ENCODE data around the gene UBR4.

- TF ChIP-seq POLR2A (IDR thresholded peaks at IDR 0.05) = no peak
- TF ChIP-seq, protein P1, sequence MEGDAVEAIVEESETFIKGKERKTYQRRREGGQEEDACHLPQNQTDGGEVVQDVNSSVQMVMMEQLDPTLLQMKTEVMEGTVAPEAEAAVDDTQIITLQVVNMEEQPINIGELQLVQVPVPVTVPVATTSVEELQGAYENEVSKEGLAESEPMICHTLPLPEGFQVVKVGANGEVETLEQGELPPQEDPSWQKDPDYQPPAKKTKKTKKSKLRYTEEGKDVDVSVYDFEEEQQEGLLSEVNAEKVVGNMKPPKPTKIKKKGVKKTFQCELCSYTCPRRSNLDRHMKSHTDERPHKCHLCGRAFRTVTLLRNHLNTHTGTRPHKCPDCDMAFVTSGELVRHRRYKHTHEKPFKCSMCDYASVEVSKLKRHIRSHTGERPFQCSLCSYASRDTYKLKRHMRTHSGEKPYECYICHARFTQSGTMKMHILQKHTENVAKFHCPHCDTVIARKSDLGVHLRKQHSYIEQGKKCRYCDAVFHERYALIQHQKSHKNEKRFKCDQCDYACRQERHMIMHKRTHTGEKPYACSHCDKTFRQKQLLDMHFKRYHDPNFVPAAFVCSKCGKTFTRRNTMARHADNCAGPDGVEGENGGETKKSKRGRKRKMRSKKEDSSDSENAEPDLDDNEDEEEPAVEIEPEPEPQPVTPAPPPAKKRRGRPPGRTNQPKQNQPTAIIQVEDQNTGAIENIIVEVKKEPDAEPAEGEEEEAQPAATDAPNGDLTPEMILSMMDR (IDR thresholded peaks at IDR 0.05) = no peak
Measured at GRCh38 chr1:19205403-19205802, 4.7 kb downstream of the UBR4 start.
